Type B pancreatic cell (in vitro differentiated cells): Measurements from ENCODE around the gene ITPR2. TPM values are rescaled to one million over a fixed set of nuclear protein-coding genes. Genes with fewer than 3 reads are reported as not detected.
A peak's percentile ranks its signal among the peaks of the same experiment; 100 is the strongest.
"Not testable (repeated sequence)": the region's sequence is repeated elsewhere in the genome, so short reads cannot be mapped to it uniquely, and the experiment has no call there.

Source experiments
- DNase-seq: peaks from one replicate; pipeline ENCODE4 v3.0.0; 2021; ENCODE audit warnings: mixed read lengths; ENCODE audit not compliant: unreplicated experiment; ENCODE audit errors: extremely low spot score
- H3K27ac Mint-ChIP-seq: 2 replicates; pipeline ENCODE4 v1.8.0; 2021; ENCODE audit warnings: mild to moderate bottlenecking, mixed read lengths
- H3K27me3 Mint-ChIP-seq: 2 replicates; pipeline ENCODE4 v1.8.0; 2021; ENCODE audit warnings: mixed read lengths
- H3K36me3 Mint-ChIP-seq: 2 replicates; pipeline ENCODE4 v1.8.0; 2021; ENCODE audit warnings: mixed read lengths
- H3K4me1 Mint-ChIP-seq: one replicate; pipeline ENCODE4 v1.8.0; 2021; ENCODE audit warnings: mixed read lengths; ENCODE audit not compliant: unreplicated experiment
- H3K4me3 Mint-ChIP-seq: 2 replicates; pipeline ENCODE4 v1.8.0; 2021; ENCODE audit warnings: mild to moderate bottlenecking, mixed read lengths
- H3K9me3 Mint-ChIP-seq: 2 replicates; pipeline ENCODE4 v1.8.0; 2021; ENCODE audit warnings: mixed read lengths
- total RNA-seq: library from RNA; stranded (reverse); gene quantifications from 2 replicates; pipeline ENCODE4 v1.2.1, GENCODE V29; 2021; ENCODE audit warnings: low replicate concordance
- TF ChIP-seq, protein P1 (sequence below): fragments of 200-600 bp; sonication (generic); conservative IDR thresholded peaks from 2 replicates; pipeline ENCODE4 v1.5.0; 2021; ENCODE audit warnings: antibody characterized with exemption, mild to moderate bottlenecking

ITPR2 gene
- total RNA-seq, 1 donor from 2014 or later: 33.7 TPM

DNA sequence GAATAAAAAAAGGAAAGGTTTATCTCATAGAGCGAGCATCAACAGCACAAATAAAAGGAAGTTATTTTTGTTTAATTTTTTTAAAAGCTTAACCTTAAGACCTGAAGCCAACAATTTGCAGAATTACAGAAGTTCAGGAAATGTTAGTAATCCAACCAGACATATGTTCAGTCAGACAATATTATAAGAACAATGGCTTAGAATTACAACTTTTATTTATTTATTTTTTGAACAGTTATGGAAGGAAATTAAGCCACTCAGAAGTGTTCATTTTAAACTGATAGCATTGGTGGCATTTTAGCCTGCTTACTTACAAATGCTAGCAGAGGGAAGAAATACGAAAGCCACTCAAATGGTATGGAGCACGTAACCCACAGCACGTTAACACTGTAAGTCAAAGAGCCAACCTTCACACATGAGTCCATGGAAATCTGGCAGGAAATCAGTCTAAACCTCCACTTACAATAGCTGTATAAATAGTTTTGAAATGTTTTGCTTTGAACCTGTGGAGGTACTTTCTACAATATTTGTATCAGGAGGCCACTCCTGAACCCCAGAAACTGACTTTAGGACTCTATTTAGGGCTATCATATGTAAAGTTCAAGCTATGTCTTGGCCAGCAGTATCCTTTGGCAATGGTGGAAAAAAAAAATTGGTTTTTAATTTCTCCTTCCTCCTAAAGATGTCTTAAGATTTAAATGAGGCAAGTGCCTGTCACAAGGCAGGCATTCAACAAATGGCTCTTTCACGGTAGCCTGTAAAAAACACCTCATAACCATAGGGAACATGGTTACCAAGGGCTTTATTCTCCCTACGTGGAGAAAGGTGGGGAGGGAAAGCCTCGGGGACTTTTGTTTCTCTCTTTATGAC, 102.3 kb downstream of the ITPR2 start:
- H3K27me3 Mint-ChIP-seq: no peaks in the 10 kb centered on the region
- TF ChIP-seq, protein P1, sequence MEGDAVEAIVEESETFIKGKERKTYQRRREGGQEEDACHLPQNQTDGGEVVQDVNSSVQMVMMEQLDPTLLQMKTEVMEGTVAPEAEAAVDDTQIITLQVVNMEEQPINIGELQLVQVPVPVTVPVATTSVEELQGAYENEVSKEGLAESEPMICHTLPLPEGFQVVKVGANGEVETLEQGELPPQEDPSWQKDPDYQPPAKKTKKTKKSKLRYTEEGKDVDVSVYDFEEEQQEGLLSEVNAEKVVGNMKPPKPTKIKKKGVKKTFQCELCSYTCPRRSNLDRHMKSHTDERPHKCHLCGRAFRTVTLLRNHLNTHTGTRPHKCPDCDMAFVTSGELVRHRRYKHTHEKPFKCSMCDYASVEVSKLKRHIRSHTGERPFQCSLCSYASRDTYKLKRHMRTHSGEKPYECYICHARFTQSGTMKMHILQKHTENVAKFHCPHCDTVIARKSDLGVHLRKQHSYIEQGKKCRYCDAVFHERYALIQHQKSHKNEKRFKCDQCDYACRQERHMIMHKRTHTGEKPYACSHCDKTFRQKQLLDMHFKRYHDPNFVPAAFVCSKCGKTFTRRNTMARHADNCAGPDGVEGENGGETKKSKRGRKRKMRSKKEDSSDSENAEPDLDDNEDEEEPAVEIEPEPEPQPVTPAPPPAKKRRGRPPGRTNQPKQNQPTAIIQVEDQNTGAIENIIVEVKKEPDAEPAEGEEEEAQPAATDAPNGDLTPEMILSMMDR: no peak
- peaks cover 13% of the 10 kb centered on the region for H3K4me1 Mint-ChIP-seq
- H3K9me3 Mint-ChIP-seq: no peaks in the 10 kb centered on the region
- no peak overlapping the region for H3K4me3 Mint-ChIP-seq
- H3K36me3 Mint-ChIP-seq: peaks cover 15% of the 10 kb centered on the region
- no peak overlapping the region for H3K27ac Mint-ChIP-seq
- no peak for DNase-seq

DNA sequence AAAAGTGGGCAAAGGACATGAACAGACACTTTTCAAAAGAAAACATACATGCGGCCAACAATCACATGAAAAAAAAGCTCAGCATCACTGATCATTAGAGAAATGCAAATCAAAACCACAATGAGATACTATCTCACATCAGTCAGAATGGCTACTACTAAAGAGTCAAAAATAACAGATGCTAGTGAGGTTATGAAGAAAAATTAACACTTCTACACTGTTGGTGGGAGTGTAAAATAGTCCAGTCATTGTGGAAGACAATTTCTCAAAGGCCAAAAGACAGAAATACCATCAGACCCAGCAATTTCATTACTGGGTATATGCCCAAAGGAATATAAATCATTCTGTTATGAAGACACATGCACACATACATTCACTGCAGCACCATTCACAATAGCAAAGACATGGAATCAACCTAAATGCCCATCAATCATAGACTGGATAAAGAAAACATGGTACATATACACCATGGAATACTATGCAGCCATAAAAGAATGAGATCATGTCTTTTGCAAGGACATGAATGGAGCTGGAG, 103.8 kb downstream of the ITPR2 start:
- Mint-ChIP-seq H3K4me3 (peak overlapping the region; percentile 15), H3K36me3 (peaks cover 14% of the 10 kb centered on the region), H3K4me1 (peaks cover 19% of the 10 kb centered on the region), H3K27ac (peak overlapping the region; percentile 89)
- DNase-seq, H3K9me3 Mint-ChIP-seq, H3K27me3 Mint-ChIP-seq: not testable (repeated sequence)

DNA sequence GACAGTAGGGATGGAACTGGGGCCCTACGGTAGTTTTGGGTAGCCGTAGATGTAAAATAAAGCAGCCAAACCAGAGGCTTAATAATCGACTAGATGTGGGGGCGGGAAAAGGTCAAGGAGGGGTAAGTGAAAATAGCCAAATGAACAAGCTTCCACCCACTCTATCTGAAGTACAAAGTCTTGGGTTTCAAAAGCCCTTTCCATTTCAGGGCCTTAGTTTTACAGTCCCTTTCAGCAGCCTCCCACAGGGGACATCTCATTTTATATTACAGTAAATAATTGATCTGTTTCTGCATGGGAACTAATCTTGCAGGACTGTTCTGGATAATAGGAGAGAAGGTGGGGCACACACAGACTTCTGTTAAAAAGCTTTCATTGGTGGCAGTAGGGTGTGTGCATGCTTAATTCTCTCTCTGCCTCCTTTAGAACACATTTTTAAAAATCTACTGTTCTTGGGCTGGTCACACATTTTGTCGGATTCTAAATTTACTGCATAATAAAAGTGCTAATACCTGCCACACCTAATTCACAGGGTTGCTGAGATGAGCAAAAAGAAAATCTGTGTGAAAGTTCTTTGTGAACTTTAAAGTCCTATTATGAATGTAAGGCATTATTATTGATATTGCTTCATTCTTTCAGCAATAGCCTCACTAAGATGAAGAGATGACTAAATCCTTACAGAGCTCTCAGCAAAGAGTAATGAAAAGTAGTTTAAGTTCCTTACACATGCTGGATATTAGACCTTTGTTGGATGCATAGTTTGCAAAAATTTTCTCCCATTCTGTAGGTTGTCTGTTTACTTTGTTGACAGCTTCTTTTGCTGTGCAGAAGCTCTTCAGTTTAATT, 104.6 kb downstream of the ITPR2 start:
- DNase-seq: no peak
- no peaks in the 10 kb centered on the region for H3K9me3 Mint-ChIP-seq
- peak overlapping the region; percentile 89 for H3K27ac Mint-ChIP-seq
- peaks cover 26% of the 10 kb centered on the region for H3K4me1 Mint-ChIP-seq
- H3K27me3 Mint-ChIP-seq: no peaks in the 10 kb centered on the region
- peaks cover 14% of the 10 kb centered on the region for H3K36me3 Mint-ChIP-seq
- TF ChIP-seq, protein P1: no peak
- peak overlapping the region; percentile 24 for H3K4me3 Mint-ChIP-seq

DNA sequence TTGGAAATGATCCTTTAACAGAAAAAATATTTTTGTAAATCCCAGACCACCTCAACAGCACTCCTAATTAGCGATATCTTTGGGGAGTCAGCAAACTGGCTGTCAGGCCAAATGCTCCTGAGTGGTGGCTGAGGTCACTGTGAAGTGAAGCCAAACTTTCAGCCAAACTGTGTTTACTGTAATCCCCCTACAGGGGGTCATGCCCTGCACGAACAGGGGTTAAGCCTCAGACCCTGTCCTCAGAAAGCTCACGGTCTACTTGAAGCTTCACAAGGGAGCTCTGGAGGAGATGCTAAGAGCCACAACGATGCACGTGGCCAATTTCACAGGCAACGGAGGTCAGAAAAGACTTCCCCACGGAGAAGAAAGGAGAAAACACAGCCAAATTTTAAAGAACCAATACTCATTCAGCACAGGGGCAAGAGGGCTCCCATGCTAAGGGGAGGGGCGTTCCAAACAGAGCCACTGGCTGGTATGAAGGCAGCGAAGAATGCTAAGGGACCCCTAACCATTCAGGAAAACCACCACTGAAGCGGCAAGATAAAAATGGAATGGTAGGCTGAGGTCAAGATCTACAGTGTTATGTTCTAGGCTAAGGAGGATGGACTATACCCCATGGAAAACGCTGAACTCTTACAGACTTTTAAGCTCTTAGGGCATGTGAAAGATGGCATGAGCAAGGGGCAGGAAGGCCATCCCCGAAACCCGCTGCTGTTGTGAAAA, 105.4 kb downstream of the ITPR2 start:
- peak overlapping the region; percentile 89 for H3K27ac Mint-ChIP-seq
- H3K27me3 Mint-ChIP-seq: no peaks in the 10 kb centered on the region
- TF ChIP-seq, protein P1: no peak
- H3K4me3 Mint-ChIP-seq: peak overlapping the region; percentile 24
- peaks cover 16% of the 10 kb centered on the region for H3K36me3 Mint-ChIP-seq
- no peaks in the 10 kb centered on the region for H3K9me3 Mint-ChIP-seq
- peaks cover 26% of the 10 kb centered on the region for H3K4me1 Mint-ChIP-seq
- no peak for DNase-seq

DNA sequence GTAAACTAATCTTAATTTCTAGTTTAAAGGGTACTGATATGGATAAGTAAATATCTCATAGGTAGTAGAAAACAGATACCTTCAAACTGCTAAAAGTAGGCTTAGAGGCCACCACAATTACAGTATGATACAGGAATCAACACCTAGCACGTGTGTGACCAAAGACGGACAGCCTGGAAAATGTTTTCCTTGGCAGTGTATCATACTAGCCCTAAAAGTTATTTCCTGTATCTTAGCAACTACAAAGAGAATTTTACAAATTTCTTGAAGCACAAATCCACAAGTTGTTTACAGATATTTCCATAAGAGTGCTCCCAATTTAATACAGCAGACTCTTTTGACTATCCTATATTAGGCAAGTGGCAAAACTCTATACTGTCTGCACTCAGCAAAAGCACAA, 106.0 kb downstream of the ITPR2 start:
- no peaks in the 10 kb centered on the region for H3K9me3 Mint-ChIP-seq
- peak overlapping the region; percentile 15 for H3K27ac Mint-ChIP-seq
- DNase-seq: no peak
- no peaks in the 10 kb centered on the region for H3K27me3 Mint-ChIP-seq
- peaks cover 21% of the 10 kb centered on the region for H3K36me3 Mint-ChIP-seq
- peaks cover 24% of the 10 kb centered on the region for H3K4me1 Mint-ChIP-seq
- TF ChIP-seq, protein P1: no peak
- H3K4me3 Mint-ChIP-seq: no peak overlapping the region
